Measurements from ENCODE around the gene STAT3.

GRCh38 chr17:42410319-42410685 is 22.1 kb upstream of the STAT3 start:
- TF ChIP-seq PBX3 (IDR thresholded peaks at IDR 0.05): no peak
- TF ChIP-seq, protein P1, sequence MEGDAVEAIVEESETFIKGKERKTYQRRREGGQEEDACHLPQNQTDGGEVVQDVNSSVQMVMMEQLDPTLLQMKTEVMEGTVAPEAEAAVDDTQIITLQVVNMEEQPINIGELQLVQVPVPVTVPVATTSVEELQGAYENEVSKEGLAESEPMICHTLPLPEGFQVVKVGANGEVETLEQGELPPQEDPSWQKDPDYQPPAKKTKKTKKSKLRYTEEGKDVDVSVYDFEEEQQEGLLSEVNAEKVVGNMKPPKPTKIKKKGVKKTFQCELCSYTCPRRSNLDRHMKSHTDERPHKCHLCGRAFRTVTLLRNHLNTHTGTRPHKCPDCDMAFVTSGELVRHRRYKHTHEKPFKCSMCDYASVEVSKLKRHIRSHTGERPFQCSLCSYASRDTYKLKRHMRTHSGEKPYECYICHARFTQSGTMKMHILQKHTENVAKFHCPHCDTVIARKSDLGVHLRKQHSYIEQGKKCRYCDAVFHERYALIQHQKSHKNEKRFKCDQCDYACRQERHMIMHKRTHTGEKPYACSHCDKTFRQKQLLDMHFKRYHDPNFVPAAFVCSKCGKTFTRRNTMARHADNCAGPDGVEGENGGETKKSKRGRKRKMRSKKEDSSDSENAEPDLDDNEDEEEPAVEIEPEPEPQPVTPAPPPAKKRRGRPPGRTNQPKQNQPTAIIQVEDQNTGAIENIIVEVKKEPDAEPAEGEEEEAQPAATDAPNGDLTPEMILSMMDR (IDR thresholded peaks at IDR 0.05): no peak
- TF ChIP-seq SMC3 (IDR thresholded peaks at IDR 0.05; ENCODE audit: low read depth, low read length): no peak
- TF ChIP-seq, protein P2, sequence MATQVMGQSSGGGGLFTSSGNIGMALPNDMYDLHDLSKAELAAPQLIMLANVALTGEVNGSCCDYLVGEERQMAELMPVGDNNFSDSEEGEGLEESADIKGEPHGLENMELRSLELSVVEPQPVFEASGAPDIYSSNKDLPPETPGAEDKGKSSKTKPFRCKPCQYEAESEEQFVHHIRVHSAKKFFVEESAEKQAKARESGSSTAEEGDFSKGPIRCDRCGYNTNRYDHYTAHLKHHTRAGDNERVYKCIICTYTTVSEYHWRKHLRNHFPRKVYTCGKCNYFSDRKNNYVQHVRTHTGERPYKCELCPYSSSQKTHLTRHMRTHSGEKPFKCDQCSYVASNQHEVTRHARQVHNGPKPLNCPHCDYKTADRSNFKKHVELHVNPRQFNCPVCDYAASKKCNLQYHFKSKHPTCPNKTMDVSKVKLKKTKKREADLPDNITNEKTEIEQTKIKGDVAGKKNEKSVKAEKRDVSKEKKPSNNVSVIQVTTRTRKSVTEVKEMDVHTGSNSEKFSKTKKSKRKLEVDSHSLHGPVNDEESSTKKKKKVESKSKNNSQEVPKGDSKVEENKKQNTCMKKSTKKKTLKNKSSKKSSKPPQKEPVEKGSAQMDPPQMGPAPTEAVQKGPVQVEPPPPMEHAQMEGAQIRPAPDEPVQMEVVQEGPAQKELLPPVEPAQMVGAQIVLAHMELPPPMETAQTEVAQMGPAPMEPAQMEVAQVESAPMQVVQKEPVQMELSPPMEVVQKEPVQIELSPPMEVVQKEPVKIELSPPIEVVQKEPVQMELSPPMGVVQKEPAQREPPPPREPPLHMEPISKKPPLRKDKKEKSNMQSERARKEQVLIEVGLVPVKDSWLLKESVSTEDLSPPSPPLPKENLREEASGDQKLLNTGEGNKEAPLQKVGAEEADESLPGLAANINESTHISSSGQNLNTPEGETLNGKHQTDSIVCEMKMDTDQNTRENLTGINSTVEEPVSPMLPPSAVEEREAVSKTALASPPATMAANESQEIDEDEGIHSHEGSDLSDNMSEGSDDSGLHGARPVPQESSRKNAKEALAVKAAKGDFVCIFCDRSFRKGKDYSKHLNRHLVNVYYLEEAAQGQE (IDR thresholded peaks at IDR 0.05; ENCODE audit: low read depth, low read length): no peak
- TF ChIP-seq EP300 (IDR thresholded peaks at IDR 0.05; ENCODE audit: borderline replicate concordance in 1 of 2, low read depth in 1 of 2, low read length in 1 of 2): no peak
- TF ChIP-seq RFX5 (IDR thresholded peaks at IDR 0.05; ENCODE audit: low read length): no peak
